ENCODE results near the gene CREBBP. TPM values are rescaled to one million over a fixed set of nuclear protein-coding genes. Genes with fewer than 3 reads are reported as not detected.
"Not testable (repeated sequence)": the region's sequence is repeated elsewhere in the genome, so short reads cannot be mapped to it uniquely, and the experiment has no call there.

The CREBBP gene
- total RNA-seq, 1 donor from 2014 or later = 84.7 TPM

GRCh38 chr16:3915426-3916260 is 35.1 kb upstream of the CREBBP start:
- Mint-ChIP-seq H3K27me3 (ENCODE audit: low read depth) (no peaks in the 10 kb centered on the region), H3K36me3 (ENCODE audit: low read depth) (peaks cover 5% of the 10 kb centered on the region), H3K9me3 (peaks cover 10% of the 10 kb centered on the region), H3K4me3 (no peak overlapping the region), H3K27ac (ENCODE audit: unreplicated experiment) (no peak overlapping the region), H3K4me1 (no peaks in the 10 kb centered on the region)
- TF ChIP-seq CTCF (conservative IDR thresholded peaks at IDR 0.05) = no peak
- no peak for DNase-seq (ENCODE audit: low read depth, low spot score)

GRCh38 chr16:3912897-3913296 is 32.4 kb upstream of the CREBBP start:
- DNase-seq (ENCODE audit: low read depth, low spot score) = no peak
- no peak overlapping the region for H3K27ac Mint-ChIP-seq (ENCODE audit: unreplicated experiment)
- H3K36me3 Mint-ChIP-seq (ENCODE audit: low read depth) = no peaks in the 10 kb centered on the region
- TF ChIP-seq CTCF (conservative IDR thresholded peaks at IDR 0.05) = no peak
- no peaks in the 10 kb centered on the region for H3K27me3 Mint-ChIP-seq (ENCODE audit: low read depth)
- H3K9me3 Mint-ChIP-seq = no peaks in the 10 kb centered on the region
- no peak overlapping the region for H3K4me3 Mint-ChIP-seq
- H3K4me1 Mint-ChIP-seq = no peaks in the 10 kb centered on the region

- Mint-ChIP-seq H3K4me3 (no peak overlapping the region), H3K9me3 (no peaks in the 10 kb centered on the region), H3K36me3 (ENCODE audit: low read depth) (no peaks in the 10 kb centered on the region), H3K27ac (ENCODE audit: unreplicated experiment) (no peak overlapping the region), H3K27me3 (ENCODE audit: low read depth) (no peaks in the 10 kb centered on the region), H3K4me1 (no peaks in the 10 kb centered on the region)
- no peak for DNase-seq (ENCODE audit: low read depth, low spot score)
- TF ChIP-seq CTCF (conservative IDR thresholded peaks at IDR 0.05) = no peak
Observed at GRCh38 chr16:3912373-3912772, 31.9 kb upstream of the CREBBP start.

GRCh38 chr16:3911741-3912140 is 31.2 kb upstream of the CREBBP start:
- H3K9me3 Mint-ChIP-seq; H3K27me3 Mint-ChIP-seq (ENCODE audit: low read depth); H3K27ac Mint-ChIP-seq (ENCODE audit: unreplicated experiment); DNase-seq (ENCODE audit: low read depth, low spot score); H3K4me3 Mint-ChIP-seq; H3K36me3 Mint-ChIP-seq (ENCODE audit: low read depth); H3K4me1 Mint-ChIP-seq: not testable (repeated sequence)

- no peak overlapping the region for H3K27ac Mint-ChIP-seq (ENCODE audit: unreplicated experiment)
- no peaks in the 10 kb centered on the region for H3K9me3 Mint-ChIP-seq
- H3K27me3 Mint-ChIP-seq (ENCODE audit: low read depth) = peaks cover 4% of the 10 kb centered on the region
- no peaks in the 10 kb centered on the region for H3K4me1 Mint-ChIP-seq
- H3K4me3 Mint-ChIP-seq = no peak overlapping the region
- TF ChIP-seq CTCF (conservative IDR thresholded peaks at IDR 0.05) = no peak
- no peaks in the 10 kb centered on the region for H3K36me3 Mint-ChIP-seq (ENCODE audit: low read depth)
- DNase-seq (ENCODE audit: low read depth, low spot score) = no peak
Observed at GRCh38 chr16:3909791-3910583, 29.5 kb upstream of the CREBBP start.

GRCh38 chr16:3908951-3909437 is 28.5 kb upstream of the CREBBP start:
- DNase-seq (ENCODE audit: low read depth, low spot score) = no peak
- no peaks in the 10 kb centered on the region for H3K36me3 Mint-ChIP-seq (ENCODE audit: low read depth)
- H3K9me3 Mint-ChIP-seq = no peaks in the 10 kb centered on the region
- no peak overlapping the region for H3K4me3 Mint-ChIP-seq
- TF ChIP-seq CTCF (conservative IDR thresholded peaks at IDR 0.05) = no peak
- no peak overlapping the region for H3K27ac Mint-ChIP-seq (ENCODE audit: unreplicated experiment)
- H3K4me1 Mint-ChIP-seq = no peaks in the 10 kb centered on the region
- H3K27me3 Mint-ChIP-seq (ENCODE audit: low read depth) = peaks cover 6% of the 10 kb centered on the region

All from neural crest cell (in vitro differentiated cells).